ENCODE results near the gene CAPNS2.

CAPNS2 gene

GRCh38 chr16:55566432-55567175 lies at the start of gene CAPNS2:
Gene CAPNS2 (plus strand): TSS chr16:55566684. CDS start chr16:55566757, 73 bp downstream.
- DNase-seq = no peak

- DNase-seq = no peak
Observed at GRCh38 chr16:55521792-55522191, 44.7 kb upstream of the CAPNS2 start.

GRCh38 chr16:55526441-55526840 lies 40.0 kb upstream of the CAPNS2 start:
- DNase-seq = no peak

- DNase-seq = no peak
Observed at GRCh38 chr16:55527885-55528284, 38.6 kb upstream of the CAPNS2 start.

- DNase-seq = no peak
Observed at GRCh38 chr16:55529018-55529417, 37.5 kb upstream of the CAPNS2 start.

- no peak for DNase-seq
Observed at GRCh38 chr16:55530316-55530856, 36.1 kb upstream of the CAPNS2 start.

GRCh38 chr16:55532227-55532626 lies 34.3 kb upstream of the CAPNS2 start:
- no peak for DNase-seq

- DNase-seq = no peak
Observed at GRCh38 chr16:55534756-55535155, 31.7 kb upstream of the CAPNS2 start.

GRCh38 chr16:55539049-55539448 lies 27.4 kb upstream of the CAPNS2 start:
- DNase-seq = no peak

GRCh38 chr16:55539488-55539887 lies 27.0 kb upstream of the CAPNS2 start:
- DNase-seq = no peak

GRCh38 chr16:55540221-55540620 lies 26.3 kb upstream of the CAPNS2 start:
- DNase-seq = no peak

- DNase-seq = no peak
Observed at GRCh38 chr16:55542459-55543082, 23.9 kb upstream of the CAPNS2 start.

- no peak for DNase-seq
Observed at GRCh38 chr16:55543472-55543871, 23.0 kb upstream of the CAPNS2 start.

GRCh38 chr16:55552621-55553020 lies 13.9 kb upstream of the CAPNS2 start:
- DNase-seq = no peak

GRCh38 chr16:55555436-55555835 lies 11.0 kb upstream of the CAPNS2 start:
- DNase-seq = no peak

GRCh38 chr16:55557186-55557585 lies 9.3 kb upstream of the CAPNS2 start:
- no peak for DNase-seq

GRCh38 chr16:55559233-55559632 lies 7.3 kb upstream of the CAPNS2 start:
- DNase-seq = no peak

- DNase-seq = no peak
Observed at GRCh38 chr16:55559933-55560516, 6.5 kb upstream of the CAPNS2 start.

GRCh38 chr16:55561319-55561848 lies 5.1 kb upstream of the CAPNS2 start:
- no peak for DNase-seq

GRCh38 chr16:55562936-55563335 lies 3.5 kb upstream of the CAPNS2 start:
- DNase-seq = no peak

- no peak for DNase-seq
Observed at GRCh38 chr16:55563797-55564196, 2.7 kb upstream of the CAPNS2 start.

- no peak for DNase-seq
Observed at GRCh38 chr16:55565086-55565485, 1.4 kb upstream of the CAPNS2 start.

- DNase-seq = no peak
Observed at GRCh38 chr16:55567382-55567781, 898 bp downstream of the CAPNS2 start.
